OCI-LY3 (cell line): Measurements from ENCODE around the gene SHANK3.

Source experiments
- EZH2phosphoT487 ChIP-seq: fragments of 200-600 bp; shearing (Covaris generic); IDR thresholded peaks from 2 replicates; pipeline ENCODE4 v1.6.1; 2018; ENCODE audit warnings: antibody characterized with exemption, mixed run types, low read depth
- TF ChIP-seq, protein P1 (sequence below): fragments of 200-600, 300-600 bp; sonication (generic); IDR thresholded peaks from 2 replicates; pipeline ENCODE4 v1.5.1; 2014; ENCODE audit warnings: antibody characterized with exemption, low read length, low read depth

DNA sequence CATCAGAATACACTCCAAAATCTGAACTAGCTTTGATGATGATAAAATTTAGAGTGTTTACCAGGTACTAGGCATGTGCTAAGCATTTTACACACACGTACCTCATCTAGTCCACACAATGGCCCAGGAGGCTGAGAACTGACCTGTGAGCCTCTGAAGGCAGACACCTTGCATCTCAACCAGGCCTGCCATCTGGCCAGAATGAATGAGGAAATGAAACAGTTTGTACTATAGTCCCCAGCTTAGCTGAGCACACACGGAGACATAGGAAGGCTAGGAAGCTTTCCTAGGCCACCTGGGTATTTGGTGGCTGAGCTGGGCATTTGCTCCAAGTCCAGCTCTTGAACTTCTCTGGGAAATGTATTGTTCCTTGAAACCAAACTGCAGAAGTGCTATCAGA, 6.9 kb upstream of the SHANK3 start:
- TF ChIP-seq, protein P1, sequence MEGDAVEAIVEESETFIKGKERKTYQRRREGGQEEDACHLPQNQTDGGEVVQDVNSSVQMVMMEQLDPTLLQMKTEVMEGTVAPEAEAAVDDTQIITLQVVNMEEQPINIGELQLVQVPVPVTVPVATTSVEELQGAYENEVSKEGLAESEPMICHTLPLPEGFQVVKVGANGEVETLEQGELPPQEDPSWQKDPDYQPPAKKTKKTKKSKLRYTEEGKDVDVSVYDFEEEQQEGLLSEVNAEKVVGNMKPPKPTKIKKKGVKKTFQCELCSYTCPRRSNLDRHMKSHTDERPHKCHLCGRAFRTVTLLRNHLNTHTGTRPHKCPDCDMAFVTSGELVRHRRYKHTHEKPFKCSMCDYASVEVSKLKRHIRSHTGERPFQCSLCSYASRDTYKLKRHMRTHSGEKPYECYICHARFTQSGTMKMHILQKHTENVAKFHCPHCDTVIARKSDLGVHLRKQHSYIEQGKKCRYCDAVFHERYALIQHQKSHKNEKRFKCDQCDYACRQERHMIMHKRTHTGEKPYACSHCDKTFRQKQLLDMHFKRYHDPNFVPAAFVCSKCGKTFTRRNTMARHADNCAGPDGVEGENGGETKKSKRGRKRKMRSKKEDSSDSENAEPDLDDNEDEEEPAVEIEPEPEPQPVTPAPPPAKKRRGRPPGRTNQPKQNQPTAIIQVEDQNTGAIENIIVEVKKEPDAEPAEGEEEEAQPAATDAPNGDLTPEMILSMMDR = no peak
- no peak for TF ChIP-seq EZH2phosphoT487
